Calu3 (cell line): Measurements from ENCODE around the gene PITX1. TPM values are rescaled to one million over a fixed set of nuclear protein-coding genes. Genes with fewer than 3 reads are reported as not detected.

Experiments
- BruUV-seq: library from RNA; stranded (reverse); fragments of 400-500 nt; replicated peaks from 2 replicates; lab custom pipeline; 2021; lab: Mats Ljungman, UMichigan
- CTCF ChIA-PET: fragments of 300-600 bp; sonication (Branson Sonifier 250); formaldehyde crosslinking; loops from one replicate; lab custom pipeline; 2022; ENCODE audit warnings: antibody characterized with exemption; lab: Charles Lee
- DNase-seq: peaks from one replicate; pipeline ENCODE4 v3.0.0; 2022
- H3K27ac Mint-ChIP-seq: one replicate; pipeline ENCODE4 v1.8.0; 2022; ENCODE audit warnings: mixed read lengths; ENCODE audit not compliant: unreplicated experiment
- H3K27me3 Mint-ChIP-seq: one replicate; pipeline ENCODE4 v1.8.0; 2022; ENCODE audit warnings: mixed read lengths; ENCODE audit not compliant: unreplicated experiment
- H3K36me3 Mint-ChIP-seq: one replicate; pipeline ENCODE4 v1.8.0; 2022; ENCODE audit warnings: mild to moderate bottlenecking, moderate library complexity, mixed read lengths; ENCODE audit not compliant: insufficient read depth, unreplicated experiment
- H3K4me1 Mint-ChIP-seq: one replicate; pipeline ENCODE4 v1.8.0; 2022; ENCODE audit warnings: mild to moderate bottlenecking, low read depth, mixed read lengths; ENCODE audit not compliant: unreplicated experiment
- H3K4me3 Mint-ChIP-seq: one replicate; pipeline ENCODE4 v1.8.0; 2022; ENCODE audit warnings: mild to moderate bottlenecking, low read depth, moderate library complexity, mixed read lengths; ENCODE audit not compliant: unreplicated experiment
- H3K9me3 Mint-ChIP-seq: one replicate; pipeline ENCODE4 v1.8.0; 2022; ENCODE audit warnings: low read depth, mixed read lengths; ENCODE audit not compliant: unreplicated experiment
- intact Hi-C: fragments of 100-400 bp; cut with micrococcal nuclease; formaldehyde crosslinking; loops from one replicate; pipeline ENCODE4 v1.10.0; 2022; ENCODE audit not compliant: unreplicated experiment
- total RNA-seq: library from RNA; stranded (reverse); gene quantifications from 2 replicates; pipeline ENCODE4 v1.2.3, GENCODE V29; 2022
- TF ChIP-seq, protein P1 (sequence below): fragments of 200-600 bp; IDR thresholded peaks from one replicate; pipeline ENCODE4 v1.8.0; 2022; ENCODE audit warnings: antibody characterized with exemption; ENCODE audit not compliant: unreplicated experiment

The PITX1 gene
- total RNA-seq, 1 experiment from 2014 or later, result 12.1 TPM

DNA sequence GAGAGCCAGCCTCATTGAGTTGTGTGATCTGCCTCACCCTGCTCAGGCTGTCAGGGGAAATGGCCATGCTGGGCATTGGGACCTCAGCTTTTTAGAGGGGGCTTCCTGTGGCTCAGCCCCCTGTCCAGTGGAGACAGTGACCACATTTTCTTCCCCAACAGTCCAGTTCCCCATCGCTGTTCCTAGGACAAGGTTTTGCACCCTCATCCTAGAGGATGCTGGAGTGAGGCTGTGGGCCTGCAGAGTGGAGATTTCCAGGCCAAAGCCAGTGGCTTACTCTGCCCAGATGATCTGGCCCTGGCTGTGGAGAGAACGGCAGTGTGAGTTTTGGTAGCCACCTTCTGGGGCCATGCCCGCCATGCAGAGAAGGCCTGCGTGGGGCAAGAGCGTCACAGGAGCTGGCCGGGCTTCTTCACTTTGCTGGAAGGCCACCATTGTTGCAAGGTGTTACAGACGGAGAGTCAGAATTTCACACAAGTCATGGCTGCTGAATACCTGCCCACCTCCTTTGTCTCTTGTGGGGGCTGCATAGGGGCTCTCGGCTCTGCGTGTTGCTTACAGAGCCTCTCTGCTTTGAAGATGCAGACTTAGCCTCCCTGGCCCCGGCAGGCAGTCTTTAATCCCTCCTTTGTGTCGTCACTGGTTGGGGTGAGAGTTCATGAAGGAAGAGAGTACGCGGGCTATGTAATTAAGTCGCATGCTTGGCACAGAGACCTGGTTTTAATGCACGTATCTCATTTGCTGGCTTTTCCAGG lies 35.2 kb upstream of the PITX1 start:
- no peak for DNase-seq
- Mint-ChIP-seq H3K4me3 (no peak overlapping the region), H3K27me3 (peaks cover 50% of the 10 kb centered on the region), H3K9me3 (no peaks in the 10 kb centered on the region), H3K4me1 (no peaks in the 10 kb centered on the region), H3K36me3 (no peaks in the 10 kb centered on the region), H3K27ac (no peak overlapping the region)
- no TSS peak for BruUV-seq
- TF ChIP-seq, protein P1, sequence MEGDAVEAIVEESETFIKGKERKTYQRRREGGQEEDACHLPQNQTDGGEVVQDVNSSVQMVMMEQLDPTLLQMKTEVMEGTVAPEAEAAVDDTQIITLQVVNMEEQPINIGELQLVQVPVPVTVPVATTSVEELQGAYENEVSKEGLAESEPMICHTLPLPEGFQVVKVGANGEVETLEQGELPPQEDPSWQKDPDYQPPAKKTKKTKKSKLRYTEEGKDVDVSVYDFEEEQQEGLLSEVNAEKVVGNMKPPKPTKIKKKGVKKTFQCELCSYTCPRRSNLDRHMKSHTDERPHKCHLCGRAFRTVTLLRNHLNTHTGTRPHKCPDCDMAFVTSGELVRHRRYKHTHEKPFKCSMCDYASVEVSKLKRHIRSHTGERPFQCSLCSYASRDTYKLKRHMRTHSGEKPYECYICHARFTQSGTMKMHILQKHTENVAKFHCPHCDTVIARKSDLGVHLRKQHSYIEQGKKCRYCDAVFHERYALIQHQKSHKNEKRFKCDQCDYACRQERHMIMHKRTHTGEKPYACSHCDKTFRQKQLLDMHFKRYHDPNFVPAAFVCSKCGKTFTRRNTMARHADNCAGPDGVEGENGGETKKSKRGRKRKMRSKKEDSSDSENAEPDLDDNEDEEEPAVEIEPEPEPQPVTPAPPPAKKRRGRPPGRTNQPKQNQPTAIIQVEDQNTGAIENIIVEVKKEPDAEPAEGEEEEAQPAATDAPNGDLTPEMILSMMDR, result no peak
- intact Hi-C loops, result no loop called here
- CTCF ChIA-PET, result no interaction called here

- no peaks in the 10 kb centered on the region for H3K4me1 Mint-ChIP-seq
- TF ChIP-seq, protein P1, result no peak
- H3K36me3 Mint-ChIP-seq, result no peaks in the 10 kb centered on the region
- intact Hi-C loops, result no loop called here
- no peak for DNase-seq
- peaks cover 52% of the 10 kb centered on the region for H3K27me3 Mint-ChIP-seq
- H3K27ac Mint-ChIP-seq, result no peak overlapping the region
- CTCF ChIA-PET, result no interaction called here
- no peak overlapping the region for H3K4me3 Mint-ChIP-seq
- BruUV-seq, result no TSS peak
- H3K9me3 Mint-ChIP-seq, result no peaks in the 10 kb centered on the region
Observed at GRCh38 chr5:135067587-135067986, 33.6 kb upstream of the PITX1 start.

DNA sequence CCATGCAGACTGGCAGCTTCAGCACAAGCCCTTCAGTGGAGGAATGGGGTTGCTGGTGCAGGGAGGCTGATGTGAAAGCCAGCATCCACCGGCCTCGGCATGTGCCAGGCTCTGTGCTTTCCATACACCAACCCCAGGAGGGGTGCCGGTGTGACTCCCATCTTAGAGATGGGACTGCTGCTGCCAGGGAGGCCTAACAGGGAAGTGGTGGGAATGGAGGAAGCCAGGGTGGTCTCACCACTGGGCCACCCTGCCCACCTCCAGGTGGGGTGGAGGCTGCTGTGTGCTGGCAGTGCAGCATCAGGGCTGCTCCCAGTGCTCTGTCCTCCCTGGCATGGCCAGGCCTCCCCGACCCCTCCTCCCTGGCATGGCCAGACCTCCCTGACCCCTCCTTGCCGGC lies 32.8 kb upstream of the PITX1 start:
- TF ChIP-seq, protein P1, result no peak
- Mint-ChIP-seq H3K9me3 (no peaks in the 10 kb centered on the region), H3K36me3 (no peaks in the 10 kb centered on the region), H3K4me3 (no peak overlapping the region), H3K27me3 (peaks cover 44% of the 10 kb centered on the region), H3K4me1 (no peaks in the 10 kb centered on the region), H3K27ac (no peak overlapping the region)
- intact Hi-C loops, result no loop called here
- CTCF ChIA-PET, result no interaction called here
- BruUV-seq, result no TSS peak
- DNase-seq, result no peak

DNA sequence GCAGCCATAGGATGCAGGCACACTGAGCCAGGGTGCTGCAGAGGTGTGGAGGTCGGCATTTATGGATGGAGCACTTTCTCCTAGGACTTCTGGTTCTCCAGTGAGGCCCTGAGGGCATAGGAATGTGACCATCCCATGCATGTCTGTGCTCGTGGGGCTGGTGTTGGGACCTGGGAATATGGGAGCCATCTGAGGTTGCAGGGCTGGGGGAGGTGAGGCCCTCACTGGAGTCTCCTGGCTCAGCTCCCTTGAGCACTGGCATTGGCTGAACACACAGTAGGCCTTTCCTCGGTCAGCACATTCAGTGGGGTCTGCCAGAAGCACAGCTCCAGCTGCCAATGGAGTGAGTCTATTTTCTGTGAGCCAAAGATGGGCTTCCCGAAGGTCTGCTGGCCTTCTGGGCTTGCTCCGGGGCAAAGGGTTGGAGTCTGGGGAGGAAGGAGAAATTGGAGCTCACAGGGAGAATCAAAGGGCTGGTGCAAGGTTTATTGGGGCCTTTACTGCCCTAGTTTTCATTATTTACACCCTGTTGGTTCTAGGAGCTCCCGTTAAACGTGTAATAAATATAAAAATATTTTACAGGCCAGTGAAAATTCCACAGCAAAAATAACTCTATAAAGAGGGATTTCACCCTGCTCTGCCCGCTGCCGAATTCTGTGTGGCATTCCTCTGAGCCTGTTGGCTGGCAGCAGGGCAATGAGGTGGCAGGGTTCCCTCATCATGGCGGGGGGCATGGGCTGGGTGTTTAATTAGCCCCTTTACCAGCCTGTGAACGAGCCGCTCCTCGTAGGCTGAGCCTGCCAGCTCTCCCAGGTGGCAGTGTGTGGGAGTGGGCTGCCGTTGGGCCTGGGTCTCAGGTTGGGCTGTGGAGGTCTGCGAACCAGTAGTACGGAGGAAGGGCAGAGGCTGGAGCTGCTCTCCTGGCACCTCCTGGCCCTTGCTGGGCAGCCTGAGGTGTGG lies 31.6 kb upstream of the PITX1 start:
- Mint-ChIP-seq H3K36me3 (no peaks in the 10 kb centered on the region), H3K4me3 (no peak overlapping the region), H3K27ac (no peak overlapping the region), H3K4me1 (no peaks in the 10 kb centered on the region), H3K9me3 (no peaks in the 10 kb centered on the region), H3K27me3 (peaks cover 47% of the 10 kb centered on the region)
- no TSS peak for BruUV-seq
- CTCF ChIA-PET, result no interaction called here
- no peak for DNase-seq
- TF ChIP-seq, protein P1, result no peak
- intact Hi-C loops, result no loop called here
